ENCODE data around the gene KLHL1.

Gene KLHL1

DNA sequence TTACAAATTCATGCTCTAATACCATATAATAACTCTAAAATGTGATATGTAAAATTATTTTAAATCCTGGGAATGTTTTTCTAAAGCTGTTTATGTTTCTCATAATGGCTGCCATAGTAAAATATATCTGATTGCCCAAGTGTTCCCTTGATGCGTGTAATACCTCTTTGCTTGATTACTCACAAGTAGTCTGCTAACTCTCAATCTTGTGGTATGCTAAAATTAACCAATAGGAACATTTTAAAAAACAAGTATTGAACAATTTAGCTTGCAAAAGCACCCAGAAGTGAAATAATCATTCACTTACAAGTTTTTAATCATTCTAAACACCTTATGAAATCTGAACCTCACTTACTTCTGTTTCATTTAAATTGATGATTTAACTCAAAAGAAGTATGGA lies 386.6 kb downstream of the KLHL1 start:
- Histone ChIP-seq H3K9ac (ENCODE audit: low read length in 5 of 5) (no peak overlapping the region), H3K4me3 (ENCODE audit: low read depth in 1 of 5, low read length in 5 of 5) (no peak overlapping the region), H3K27ac (ENCODE audit: low read depth, low read length) (no peak overlapping the region), H3K4me1 (ENCODE audit: control insufficient read depth in 5 of 5, insufficient read depth in 5 of 5, low read length in 5 of 5) (no peaks in the 10 kb centered on the region), H3K9me3 (ENCODE audit: control insufficient read depth in 5 of 5, low read length in 5 of 5) (peaks cover 0 to 2% (median 0%) of the 10 kb centered on the region in 5 donors), H3K36me3 (ENCODE audit: control insufficient read depth in 5 of 5, insufficient read depth in 5 of 5, low read length in 5 of 5) (no peaks in the 10 kb centered on the region), H3K27me3 (ENCODE audit: control insufficient read depth in 5 of 5, insufficient read depth in 4 of 5, low read length in 5 of 5) (no peaks in the 10 kb centered on the region)

- H3K27me3 ChIP-seq (ENCODE audit: control insufficient read depth in 5 of 5, insufficient read depth in 4 of 5, low read length in 5 of 5), result no peaks in the 10 kb centered on the region
- no peaks in the 10 kb centered on the region for H3K36me3 ChIP-seq (ENCODE audit: control insufficient read depth in 5 of 5, insufficient read depth in 5 of 5, low read length in 5 of 5)
- no peak overlapping the region for H3K9ac ChIP-seq (ENCODE audit: low read length in 5 of 5)
- peaks cover 0 to 2% (median 0%) of the 10 kb centered on the region in 5 donors for H3K9me3 ChIP-seq (ENCODE audit: control insufficient read depth in 5 of 5, low read length in 5 of 5)
- no peak overlapping the region for H3K4me3 ChIP-seq (ENCODE audit: low read depth in 1 of 5, low read length in 5 of 5)
- H3K27ac ChIP-seq (ENCODE audit: low read depth, low read length), result no peak overlapping the region
- no peaks in the 10 kb centered on the region for H3K4me1 ChIP-seq (ENCODE audit: control insufficient read depth in 5 of 5, insufficient read depth in 5 of 5, low read length in 5 of 5)
Measured at GRCh38 chr13:69720278-69720983, 387.8 kb downstream of the KLHL1 start.

DNA sequence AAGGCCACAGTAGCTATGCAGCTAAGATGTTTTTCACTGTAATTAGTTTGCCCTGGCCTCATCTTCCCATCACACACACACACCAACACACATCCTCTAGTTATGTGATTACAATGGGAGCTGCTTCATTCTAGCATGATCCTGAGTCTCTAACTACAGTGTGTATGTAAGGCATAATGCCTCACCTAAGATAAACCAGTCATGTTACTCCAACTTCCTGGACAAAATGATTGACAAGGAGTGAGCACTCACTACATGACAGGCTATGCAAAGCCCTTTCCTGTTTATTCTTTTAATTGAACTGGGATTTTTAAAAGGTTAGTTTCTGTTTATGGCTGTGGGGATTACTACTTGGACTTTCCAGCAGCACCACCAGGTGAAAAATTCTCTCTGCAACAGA lies 401.4 kb downstream of the KLHL1 start:
- Histone ChIP-seq H3K4me3 (ENCODE audit: low read depth in 1 of 5, low read length in 5 of 5) (no peak overlapping the region), H3K4me1 (ENCODE audit: control insufficient read depth in 5 of 5, insufficient read depth in 5 of 5, low read length in 5 of 5) (no peaks in the 10 kb centered on the region), H3K27ac (ENCODE audit: low read depth, low read length) (no peak overlapping the region), H3K36me3 (ENCODE audit: control insufficient read depth in 5 of 5, insufficient read depth in 5 of 5, low read length in 5 of 5) (no peaks in the 10 kb centered on the region), H3K9ac (ENCODE audit: low read length in 5 of 5) (no peak overlapping the region), H3K9me3 (ENCODE audit: control insufficient read depth in 5 of 5, low read length in 5 of 5) (no peaks in the 10 kb centered on the region), H3K27me3 (ENCODE audit: control insufficient read depth in 5 of 5, insufficient read depth in 4 of 5, low read length in 5 of 5) (no peaks in the 10 kb centered on the region)

DNA sequence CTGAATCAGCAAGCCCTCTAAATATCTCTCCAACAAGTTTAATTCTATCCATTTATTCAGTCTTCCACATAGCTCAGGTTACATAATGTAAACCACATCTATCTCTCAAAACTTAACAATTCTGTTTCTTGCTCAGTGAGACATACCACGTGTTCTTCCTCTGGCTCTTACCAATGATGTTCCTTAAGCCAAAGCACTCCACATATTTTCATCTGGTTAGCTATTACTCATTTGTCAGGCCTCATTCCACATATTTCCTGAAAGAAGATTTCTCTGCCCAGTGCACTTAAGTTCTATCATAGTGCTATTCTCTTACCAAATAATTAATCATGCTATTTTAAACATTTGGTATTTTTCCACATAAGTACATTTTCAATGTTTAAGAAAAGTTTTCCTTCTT lies 403.9 kb downstream of the KLHL1 start:
- H3K9me3 ChIP-seq (ENCODE audit: control insufficient read depth in 5 of 5, low read length in 5 of 5), result no peaks in the 10 kb centered on the region
- H3K4me3 ChIP-seq (ENCODE audit: low read depth in 1 of 5, low read length in 5 of 5), result no peak overlapping the region
- no peaks in the 10 kb centered on the region for H3K4me1 ChIP-seq (ENCODE audit: control insufficient read depth in 5 of 5, insufficient read depth in 5 of 5, low read length in 5 of 5)
- no peaks in the 10 kb centered on the region for H3K27me3 ChIP-seq (ENCODE audit: control insufficient read depth in 5 of 5, insufficient read depth in 4 of 5, low read length in 5 of 5)
- no peak overlapping the region for H3K9ac ChIP-seq (ENCODE audit: low read length in 5 of 5)
- no peak overlapping the region for H3K27ac ChIP-seq (ENCODE audit: low read depth, low read length)
- H3K36me3 ChIP-seq (ENCODE audit: control insufficient read depth in 5 of 5, insufficient read depth in 5 of 5, low read length in 5 of 5), result no peaks in the 10 kb centered on the region

DNA sequence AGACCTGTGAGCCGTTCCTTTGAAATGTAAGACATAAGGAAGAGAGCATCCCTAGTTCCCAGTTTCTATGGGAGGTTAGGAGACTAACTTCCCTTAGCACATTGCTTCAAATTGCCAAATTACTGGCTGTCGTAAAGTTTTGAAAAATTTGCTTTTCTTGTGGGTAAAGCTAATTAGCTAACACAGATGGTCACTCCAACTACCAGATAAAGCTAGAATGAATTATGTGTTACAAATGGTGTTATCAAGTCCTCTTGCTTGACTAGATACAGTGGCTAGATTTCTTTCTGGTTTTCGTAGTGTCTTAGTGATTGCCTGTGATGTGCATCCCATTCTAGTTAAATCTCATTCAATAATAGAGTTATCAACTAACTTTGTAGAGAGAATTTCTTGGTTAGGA lies 417.3 kb downstream of the KLHL1 start:
- Histone ChIP-seq H3K9ac (ENCODE audit: low read length in 5 of 5) (no peak overlapping the region), H3K27me3 (ENCODE audit: control insufficient read depth in 5 of 5, insufficient read depth in 4 of 5, low read length in 5 of 5) (no peaks in the 10 kb centered on the region), H3K4me3 (ENCODE audit: low read depth in 1 of 5, low read length in 5 of 5) (no peak overlapping the region), H3K36me3 (ENCODE audit: control insufficient read depth in 5 of 5, insufficient read depth in 5 of 5, low read length in 5 of 5) (no peaks in the 10 kb centered on the region), H3K4me1 (ENCODE audit: control insufficient read depth in 5 of 5, insufficient read depth in 5 of 5, low read length in 5 of 5) (no peaks in the 10 kb centered on the region), H3K9me3 (ENCODE audit: control insufficient read depth in 5 of 5, low read length in 5 of 5) (no peaks in the 10 kb centered on the region), H3K27ac (ENCODE audit: low read depth, low read length) (no peak overlapping the region)

DNA sequence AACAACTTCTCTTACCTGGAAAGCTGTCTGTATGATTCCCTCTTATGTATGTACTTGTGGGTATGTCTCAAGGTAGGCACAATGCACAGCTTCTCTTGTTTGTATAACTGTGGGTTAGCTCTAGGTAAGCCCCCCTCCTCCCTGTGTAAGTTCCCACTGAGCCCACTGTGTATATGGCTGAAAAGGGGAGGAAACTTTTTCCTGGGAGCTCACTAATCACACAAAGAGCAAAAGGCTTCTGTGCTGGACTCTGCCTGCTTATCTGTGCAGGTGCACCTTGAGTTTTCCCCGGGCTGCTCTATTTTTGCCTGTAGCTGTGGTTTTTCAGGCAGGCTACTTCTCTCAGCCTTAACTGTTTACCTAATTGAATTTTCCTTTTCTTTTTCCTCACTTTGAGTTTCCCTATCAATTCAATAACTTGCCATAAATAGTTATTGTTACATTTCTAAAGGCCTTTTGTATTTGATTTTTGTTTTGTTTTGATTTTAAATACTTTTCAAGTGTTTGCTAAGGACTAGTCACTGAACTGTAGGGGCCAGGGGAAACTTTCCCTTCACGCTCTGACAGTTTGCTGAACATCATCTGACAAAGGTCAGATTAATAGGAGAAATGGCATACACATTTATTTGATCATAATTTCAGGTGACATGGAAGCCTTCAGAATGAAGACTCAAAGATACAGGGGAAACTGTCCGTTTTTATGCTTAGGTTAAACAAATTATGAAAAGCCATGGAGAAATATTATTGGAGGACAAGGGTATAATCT lies 424.1 kb downstream of the KLHL1 start:
- no peaks in the 10 kb centered on the region for H3K9me3 ChIP-seq (ENCODE audit: control insufficient read depth in 5 of 5, low read length in 5 of 5)
- H3K36me3 ChIP-seq (ENCODE audit: control insufficient read depth in 5 of 5, insufficient read depth in 5 of 5, low read length in 5 of 5), result no peaks in the 10 kb centered on the region
- H3K4me3 ChIP-seq (ENCODE audit: low read depth in 1 of 5, low read length in 5 of 5), result no peak overlapping the region
- no peak overlapping the region for H3K27ac ChIP-seq (ENCODE audit: low read depth, low read length)
- no peaks in the 10 kb centered on the region for H3K4me1 ChIP-seq (ENCODE audit: control insufficient read depth in 5 of 5, insufficient read depth in 5 of 5, low read length in 5 of 5)
- no peak overlapping the region for H3K9ac ChIP-seq (ENCODE audit: low read length in 5 of 5)
- no peaks in the 10 kb centered on the region for H3K27me3 ChIP-seq (ENCODE audit: control insufficient read depth in 5 of 5, insufficient read depth in 4 of 5, low read length in 5 of 5)

- H3K9ac ChIP-seq (ENCODE audit: low read length in 5 of 5), result no peak overlapping the region
- H3K36me3 ChIP-seq (ENCODE audit: control insufficient read depth in 5 of 5, insufficient read depth in 5 of 5, low read length in 5 of 5), result no peaks in the 10 kb centered on the region
- no peak overlapping the region for H3K4me3 ChIP-seq (ENCODE audit: low read depth in 1 of 5, low read length in 5 of 5)
- H3K27ac ChIP-seq (ENCODE audit: low read depth, low read length), result no peak overlapping the region
- no peaks in the 10 kb centered on the region for H3K27me3 ChIP-seq (ENCODE audit: control insufficient read depth in 5 of 5, insufficient read depth in 4 of 5, low read length in 5 of 5)
- H3K9me3 ChIP-seq (ENCODE audit: control insufficient read depth in 5 of 5, low read length in 5 of 5), result no peaks in the 10 kb centered on the region
- H3K4me1 ChIP-seq (ENCODE audit: control insufficient read depth in 5 of 5, insufficient read depth in 5 of 5, low read length in 5 of 5), result no peaks in the 10 kb centered on the region
Measured at GRCh38 chr13:69681722-69682121, 426.5 kb downstream of the KLHL1 start.

DNA sequence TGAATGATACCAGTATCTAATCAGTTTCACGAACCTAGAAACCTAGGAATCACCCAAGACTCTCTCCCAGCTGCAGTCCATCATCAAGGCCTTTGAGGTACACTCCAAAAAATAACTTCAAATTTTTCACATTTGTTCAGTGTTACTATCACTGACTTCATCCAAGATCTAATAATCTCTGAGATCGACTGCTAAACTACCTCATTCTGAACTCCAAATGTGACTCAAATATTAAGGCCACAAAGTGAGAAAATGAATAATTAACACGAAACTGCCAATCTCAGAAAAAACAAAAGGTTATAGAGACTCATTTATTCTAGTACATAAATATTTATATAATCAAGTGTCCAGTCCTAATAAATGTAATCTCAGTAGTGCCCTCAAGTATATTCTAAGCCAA lies 430.9 kb downstream of the KLHL1 start:
- Histone ChIP-seq H3K9ac (ENCODE audit: low read length in 5 of 5) (no peak overlapping the region), H3K4me3 (ENCODE audit: low read depth in 1 of 5, low read length in 5 of 5) (no peak overlapping the region), H3K36me3 (ENCODE audit: control insufficient read depth in 5 of 5, insufficient read depth in 5 of 5, low read length in 5 of 5) (no peaks in the 10 kb centered on the region), H3K27me3 (ENCODE audit: control insufficient read depth in 5 of 5, insufficient read depth in 4 of 5, low read length in 5 of 5) (no peaks in the 10 kb centered on the region), H3K9me3 (ENCODE audit: control insufficient read depth in 5 of 5, low read length in 5 of 5) (no peaks in the 10 kb centered on the region), H3K4me1 (ENCODE audit: control insufficient read depth in 5 of 5, insufficient read depth in 5 of 5, low read length in 5 of 5) (no peaks in the 10 kb centered on the region), H3K27ac (ENCODE audit: low read depth, low read length) (no peak overlapping the region)

GRCh38 chr13:69676286-69676685 lies 432.0 kb downstream of the KLHL1 start:
- no peak overlapping the region for H3K27ac ChIP-seq (ENCODE audit: low read depth, low read length)
- H3K9ac ChIP-seq (ENCODE audit: low read length in 5 of 5), result no peak overlapping the region
- H3K4me3 ChIP-seq (ENCODE audit: low read depth in 1 of 5, low read length in 5 of 5), result no peak overlapping the region
- no peaks in the 10 kb centered on the region for H3K36me3 ChIP-seq (ENCODE audit: control insufficient read depth in 5 of 5, insufficient read depth in 5 of 5, low read length in 5 of 5)
- no peaks in the 10 kb centered on the region for H3K9me3 ChIP-seq (ENCODE audit: control insufficient read depth in 5 of 5, low read length in 5 of 5)
- H3K27me3 ChIP-seq (ENCODE audit: control insufficient read depth in 5 of 5, insufficient read depth in 4 of 5, low read length in 5 of 5), result no peaks in the 10 kb centered on the region
- no peaks in the 10 kb centered on the region for H3K4me1 ChIP-seq (ENCODE audit: control insufficient read depth in 5 of 5, insufficient read depth in 5 of 5, low read length in 5 of 5)

DNA sequence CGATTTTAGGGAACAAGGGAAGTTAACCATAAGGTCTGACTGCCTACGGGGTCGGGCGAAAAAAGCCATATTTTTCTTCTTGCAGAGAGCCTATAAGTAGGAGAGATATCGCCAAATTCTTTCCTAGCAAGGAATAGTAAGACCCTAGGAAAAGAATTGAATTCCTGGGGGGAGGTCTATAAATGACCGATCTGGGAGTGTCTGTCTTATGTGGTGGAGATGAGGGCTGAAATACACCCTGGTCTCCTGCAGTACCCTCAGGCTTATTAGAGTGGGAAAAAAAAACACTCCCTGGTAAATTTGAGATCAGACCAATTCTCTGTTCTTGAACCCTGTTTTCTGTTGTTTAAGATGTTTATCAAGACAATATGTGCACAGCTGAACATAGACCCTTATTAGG lies 448.1 kb downstream of the KLHL1 start:
- Histone ChIP-seq H3K4me1 (ENCODE audit: control insufficient read depth in 5 of 5, insufficient read depth in 5 of 5, low read length in 5 of 5) (no peaks in the 10 kb centered on the region), H3K9ac (ENCODE audit: low read length in 5 of 5) (no peak overlapping the region), H3K9me3 (ENCODE audit: control insufficient read depth in 5 of 5, low read length in 5 of 5) (peaks cover 0 to 17% (median 7%) of the 10 kb centered on the region in 5 donors), H3K4me3 (ENCODE audit: low read depth in 1 of 5, low read length in 5 of 5) (no peak overlapping the region), H3K27me3 (ENCODE audit: control insufficient read depth in 5 of 5, insufficient read depth in 4 of 5, low read length in 5 of 5) (no peaks in the 10 kb centered on the region), H3K27ac (ENCODE audit: low read depth, low read length) (no peak overlapping the region), H3K36me3 (ENCODE audit: control insufficient read depth in 5 of 5, insufficient read depth in 5 of 5, low read length in 5 of 5) (no peaks in the 10 kb centered on the region)

All from subcutaneous abdominal adipose tissue (tissue), 5 donors.